Glutamatergic neuron (in vitro differentiated cells): Measurements from ENCODE around the gene SIAH3. TPM values are rescaled to one million over a fixed set of nuclear protein-coding genes. Genes with fewer than 3 reads are reported as not detected.

ENCODE experiments used
- DNase-seq: peaks from one replicate; pipeline ENCODE4 v3.0.0; 2022
- H3K27ac Mint-ChIP-seq: one replicate; pipeline ENCODE4 v1.8.0; 2020; ENCODE audit warnings: mild to moderate bottlenecking, mixed read lengths, inconsistent platforms; ENCODE audit not compliant: unreplicated experiment
- H3K27me3 Mint-ChIP-seq: one replicate; pipeline ENCODE4 v1.8.0; 2020; ENCODE audit warnings: mild to moderate bottlenecking, moderate library complexity, mixed read lengths, inconsistent platforms; ENCODE audit not compliant: unreplicated experiment
- H3K36me3 Mint-ChIP-seq: one replicate; pipeline ENCODE4 v1.8.0; 2020; ENCODE audit warnings: mild to moderate bottlenecking, mixed read lengths, inconsistent platforms; ENCODE audit not compliant: unreplicated experiment
- H3K4me1 Mint-ChIP-seq: one replicate; pipeline ENCODE4 v1.8.0; 2020; ENCODE audit warnings: mild to moderate bottlenecking, low read depth, mixed read lengths, inconsistent platforms; ENCODE audit not compliant: unreplicated experiment
- H3K4me3 Mint-ChIP-seq: one replicate; pipeline ENCODE4 v1.8.0; 2020; ENCODE audit warnings: mild to moderate bottlenecking, mixed read lengths, inconsistent platforms; ENCODE audit not compliant: unreplicated experiment
- H3K9me3 Mint-ChIP-seq: one replicate; pipeline ENCODE4 v1.8.0; 2020; ENCODE audit warnings: mild to moderate bottlenecking, moderate library complexity, mixed read lengths, inconsistent platforms; ENCODE audit not compliant: unreplicated experiment
- CTCF ChIP-seq: fragments of 200-600 bp; sonication (generic); IDR thresholded peaks from one replicate; pipeline ENCODE4 v1.5.0; 2021; ENCODE audit not compliant: partially characterized antibody, unreplicated experiment
- total RNA-seq: library from RNA; stranded (reverse); fragmentation: NEBNext Ultra II Directional; extraction: Animal tissue kit (Norgen Biotek cat#: 25700); gene quantifications from one replicate; pipeline ENCODE4 v1.2.1, GENCODE V29; 2021; ENCODE audit not compliant: unreplicated experiment

SIAH3 gene
- total RNA-seq, 1 donor from 2014 or later, result 1.2 TPM

GRCh38 chr13:45846681-45847080, 4.9 kb downstream of the SIAH3 start:
- peak overlapping the region; percentile 17 for H3K4me3 Mint-ChIP-seq
- DNase-seq, result no peak
- no peaks in the 10 kb centered on the region for H3K36me3 Mint-ChIP-seq
- H3K9me3 Mint-ChIP-seq, result peaks cover 6% of the 10 kb centered on the region
- TF ChIP-seq CTCF, result no peak
- H3K27ac Mint-ChIP-seq, result no peak overlapping the region
- H3K4me1 Mint-ChIP-seq, result peaks cover 21% of the 10 kb centered on the region
- peaks cover 2% of the 10 kb centered on the region for H3K27me3 Mint-ChIP-seq

- no peak for DNase-seq
- Mint-ChIP-seq H3K4me1 (peaks cover 4% of the 10 kb centered on the region), H3K36me3 (no peaks in the 10 kb centered on the region), H3K4me3 (no peak overlapping the region), H3K9me3 (peaks cover 2% of the 10 kb centered on the region), H3K27me3 (peaks cover 4% of the 10 kb centered on the region), H3K27ac (no peak overlapping the region)
- no peak for TF ChIP-seq CTCF
These were observed 13.3 kb downstream of the SIAH3 start for GRCh38 chr13:45838171-45838745.

- H3K27me3 Mint-ChIP-seq, result peaks cover 4% of the 10 kb centered on the region
- H3K4me1 Mint-ChIP-seq, result peaks cover 4% of the 10 kb centered on the region
- H3K36me3 Mint-ChIP-seq, result no peaks in the 10 kb centered on the region
- TF ChIP-seq CTCF, result no peak
- no peak for DNase-seq
- peaks cover 2% of the 10 kb centered on the region for H3K9me3 Mint-ChIP-seq
- H3K27ac Mint-ChIP-seq, result no peak overlapping the region
- no peak overlapping the region for H3K4me3 Mint-ChIP-seq
These were observed 14.4 kb downstream of the SIAH3 start for GRCh38 chr13:45837111-45837510.

- Mint-ChIP-seq H3K27ac (no peak overlapping the region), H3K27me3 (peaks cover 5% of the 10 kb centered on the region), H3K36me3 (no peaks in the 10 kb centered on the region), H3K9me3 (peaks cover 3% of the 10 kb centered on the region), H3K4me3 (no peak overlapping the region), H3K4me1 (peaks cover 4% of the 10 kb centered on the region)
- TF ChIP-seq CTCF, result no peak
- no peak for DNase-seq
These were observed 17.1 kb downstream of the SIAH3 start for GRCh38 chr13:45834411-45834994.

- Mint-ChIP-seq H3K4me3 (no peak overlapping the region), H3K4me1 (peaks cover 4% of the 10 kb centered on the region), H3K27ac (no peak overlapping the region), H3K36me3 (no peaks in the 10 kb centered on the region), H3K27me3 (peaks cover 6% of the 10 kb centered on the region), H3K9me3 (peaks cover 3% of the 10 kb centered on the region)
- no peak for TF ChIP-seq CTCF
- no peak for DNase-seq
These were observed 17.7 kb downstream of the SIAH3 start for GRCh38 chr13:45833663-45834375.
